WTC11 (cell line): ENCODE results near the gene P3H2. TPM values are rescaled to one million over a fixed set of nuclear protein-coding genes. Genes with fewer than 3 reads are reported as not detected.

Experiments
- ATAC-seq: fragments of 200-7000 bp; cut with Tn5 transposase; 2 replicates; pipeline ENCODE4 v1.10.0; 2021; ENCODE audit warnings: mild to moderate bottlenecking, moderate library complexity
- CTCF ChIA-PET: fragments of 300-600 bp; sonication (Branson Sonifier 250); formaldehyde crosslinking; loops from one replicate; lab custom pipeline; 2021; ENCODE audit warnings: antibody characterized with exemption; lab: Charles Lee
- POLR2A ChIA-PET: fragments of 350-600 bp; sonication (Branson Sonifier 250); formaldehyde crosslinking; loops from one replicate; lab custom pipeline; 2021; ENCODE audit warnings: antibody characterized with exemption; lab: Charles Lee
- DNase-seq: peaks from one replicate; pipeline ENCODE4 v3.0.0; 2021; ENCODE audit warnings: low spot score
- H3K27ac Mint-ChIP-seq: 2 replicates; pipeline ENCODE4 v1.8.0; 2021; ENCODE audit warnings: mixed read lengths
- H3K27me3 Mint-ChIP-seq: 2 replicates; pipeline ENCODE4 v1.8.0; 2021; ENCODE audit warnings: low read depth, mild to moderate bottlenecking, moderate library complexity, mixed read lengths
- H3K36me3 Mint-ChIP-seq: 2 replicates; pipeline ENCODE4 v1.8.0; 2021; ENCODE audit warnings: mixed read lengths
- H3K4me1 Mint-ChIP-seq: 2 replicates; pipeline ENCODE4 v1.8.0; 2022; ENCODE audit warnings: mixed read lengths
- H3K4me3 Mint-ChIP-seq: 2 replicates; pipeline ENCODE4 v1.8.0; 2021; ENCODE audit warnings: mild to moderate bottlenecking, moderate library complexity, mixed read lengths
- H3K9me3 Mint-ChIP-seq: 2 replicates; pipeline ENCODE4 v1.8.0; 2021; ENCODE audit warnings: mixed read lengths
- CREM ChIP-seq: sonication (generic); formaldehyde crosslinking; IDR thresholded peaks from 2 replicates; pipeline ENCODE4 v1.8.1; 2022; ENCODE audit warnings: mild to moderate bottlenecking, missing genetic modification reagents, moderate library complexity
- FOXJ3 ChIP-seq: sonication (generic); formaldehyde crosslinking; IDR thresholded peaks from 2 replicates; pipeline ENCODE4 v1.9.0; 2021; ENCODE audit warnings: missing genetic modification reagents, mild to moderate bottlenecking, borderline replicate concordance
- GABPB1 ChIP-seq: sonication (generic); formaldehyde crosslinking; IDR thresholded peaks from 2 replicates; pipeline ENCODE4 v1.8.1; 2023; ENCODE audit warnings: mild to moderate bottlenecking, missing genetic modification reagents
- GRHL2 ChIP-seq: fragments of 250-450 bp; sonication (Bioruptor Pico); IDR thresholded peaks from 2 replicates; pipeline ENCODE4 v1.8.0; 2022; ENCODE audit warnings: mild to moderate bottlenecking, moderate library complexity; ENCODE audit not compliant: insufficient replicate concordance, severe bottlenecking
- IRF2 ChIP-seq: sonication (generic); formaldehyde crosslinking; IDR thresholded peaks from 2 replicates; pipeline ENCODE4 v1.8.0; 2022; ENCODE audit warnings: low read depth, missing genetic modification reagents, borderline replicate concordance
- MXD4 ChIP-seq: fragments of 250-450 bp; sonication (Bioruptor Pico); IDR thresholded peaks from 2 replicates; pipeline ENCODE4 v1.8.0; 2021; ENCODE audit warnings: mild to moderate bottlenecking, moderate library complexity, borderline replicate concordance
- NFE2L1 ChIP-seq: sonication (generic); formaldehyde crosslinking; IDR thresholded peaks from 2 replicates; pipeline ENCODE4 v1.8.1; 2023; ENCODE audit warnings: missing genetic modification reagents
- NFYB ChIP-seq: sonication (generic); formaldehyde crosslinking; conservative IDR thresholded peaks from 2 replicates; pipeline ENCODE4 v1.8.0; 2022; ENCODE audit warnings: low read depth, missing genetic modification reagents
- PRRX2 ChIP-seq: fragments of 250-450 bp; sonication (Bioruptor Pico); IDR thresholded peaks from 2 replicates; pipeline ENCODE4 v1.8.0; 2021; ENCODE audit warnings: mild to moderate bottlenecking
- SMAD3 ChIP-seq: sonication (generic); formaldehyde crosslinking; IDR thresholded peaks from 2 replicates; pipeline ENCODE4 v1.8.0; 2022; ENCODE audit warnings: missing genetic modification reagents, mild to moderate bottlenecking, borderline replicate concordance
- SMAD4 ChIP-seq: sonication (generic); formaldehyde crosslinking; IDR thresholded peaks from 2 replicates; pipeline ENCODE4 v1.8.0; 2022; ENCODE audit warnings: mild to moderate bottlenecking, missing genetic modification reagents
- USF1 ChIP-seq: sonication (generic); formaldehyde crosslinking; IDR thresholded peaks from 2 replicates; pipeline ENCODE4 v1.8.0; 2022; ENCODE audit warnings: mild to moderate bottlenecking, missing genetic modification reagents
- ZNF263 ChIP-seq: sonication (generic); formaldehyde crosslinking; IDR thresholded peaks from 2 replicates; pipeline ENCODE4 v1.8.1; 2022; ENCODE audit warnings: low read depth, mild to moderate bottlenecking, moderate library complexity, missing genetic modification reagents
- ZSCAN18 ChIP-seq: fragments of 250-450 bp; sonication (Bioruptor Pico); IDR thresholded peaks from 2 replicates; pipeline ENCODE4 v2.1.2; 2022; ENCODE audit warnings: mild to moderate bottlenecking, moderate library complexity
- total RNA-seq: library from RNA; stranded (reverse); gene quantifications from 3 replicates; pipeline ENCODE4 v1.2.3, GENCODE V29; 2021
- TF ChIP-seq, protein P1 (sequence below): sonication (generic); formaldehyde crosslinking; IDR thresholded peaks from 2 replicates; pipeline ENCODE4 v1.8.1; 2022; ENCODE audit warnings: mild to moderate bottlenecking, missing genetic modification reagents, moderate library complexity, borderline replicate concordance
- TF ChIP-seq, protein P2 (sequence below): sonication (generic); formaldehyde crosslinking; IDR thresholded peaks from 2 replicates; pipeline ENCODE4 v1.8.0; 2023; ENCODE audit warnings: missing genetic modification reagents, mild to moderate bottlenecking, borderline replicate concordance

P3H2 gene
- total RNA-seq, 1 experiment from 2014 or later: 29.4 TPM

DNA sequence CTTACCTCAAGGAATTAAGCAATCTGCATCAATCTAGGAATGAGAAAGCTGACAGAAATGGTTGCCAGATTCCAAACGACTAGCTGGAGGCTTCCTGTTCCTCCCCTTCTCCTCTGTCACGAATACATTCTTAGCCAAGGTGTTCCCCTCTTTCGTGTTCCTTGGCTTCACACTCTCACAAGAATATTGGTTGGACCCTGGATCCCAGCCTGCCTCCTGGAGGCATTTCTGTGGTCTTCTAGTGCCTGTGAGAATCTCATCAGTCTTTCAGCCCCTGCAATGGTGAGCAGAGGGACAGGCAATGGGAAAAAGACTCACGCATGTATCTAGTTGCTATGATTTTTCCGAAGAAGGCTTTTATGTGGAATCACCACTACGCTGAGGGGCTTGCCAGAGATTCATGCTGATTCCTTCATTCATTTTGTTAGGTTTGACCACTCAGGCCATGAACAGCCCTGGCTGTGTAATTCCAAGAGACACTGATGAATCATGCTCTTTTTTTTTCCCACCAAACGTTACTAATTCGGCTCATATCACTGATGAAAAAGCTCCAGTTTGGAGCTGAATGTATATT, 1.6 kb upstream of the P3H2 start:
- no peak overlapping the region for H3K4me3 Mint-ChIP-seq
- POLR2A ChIA-PET: no interaction called here
- no peak for DNase-seq
- TF ChIP-seq, protein P1, sequence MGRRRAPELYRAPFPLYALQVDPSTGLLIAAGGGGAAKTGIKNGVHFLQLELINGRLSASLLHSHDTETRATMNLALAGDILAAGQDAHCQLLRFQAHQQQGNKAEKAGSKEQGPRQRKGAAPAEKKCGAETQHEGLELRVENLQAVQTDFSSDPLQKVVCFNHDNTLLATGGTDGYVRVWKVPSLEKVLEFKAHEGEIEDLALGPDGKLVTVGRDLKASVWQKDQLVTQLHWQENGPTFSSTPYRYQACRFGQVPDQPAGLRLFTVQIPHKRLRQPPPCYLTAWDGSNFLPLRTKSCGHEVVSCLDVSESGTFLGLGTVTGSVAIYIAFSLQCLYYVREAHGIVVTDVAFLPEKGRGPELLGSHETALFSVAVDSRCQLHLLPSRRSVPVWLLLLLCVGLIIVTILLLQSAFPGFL (CRISPR knock-in tag): no peak
- TF ChIP-seq MXD4 (CRISPR knock-in tag): no peak
- TF ChIP-seq, protein P2, sequence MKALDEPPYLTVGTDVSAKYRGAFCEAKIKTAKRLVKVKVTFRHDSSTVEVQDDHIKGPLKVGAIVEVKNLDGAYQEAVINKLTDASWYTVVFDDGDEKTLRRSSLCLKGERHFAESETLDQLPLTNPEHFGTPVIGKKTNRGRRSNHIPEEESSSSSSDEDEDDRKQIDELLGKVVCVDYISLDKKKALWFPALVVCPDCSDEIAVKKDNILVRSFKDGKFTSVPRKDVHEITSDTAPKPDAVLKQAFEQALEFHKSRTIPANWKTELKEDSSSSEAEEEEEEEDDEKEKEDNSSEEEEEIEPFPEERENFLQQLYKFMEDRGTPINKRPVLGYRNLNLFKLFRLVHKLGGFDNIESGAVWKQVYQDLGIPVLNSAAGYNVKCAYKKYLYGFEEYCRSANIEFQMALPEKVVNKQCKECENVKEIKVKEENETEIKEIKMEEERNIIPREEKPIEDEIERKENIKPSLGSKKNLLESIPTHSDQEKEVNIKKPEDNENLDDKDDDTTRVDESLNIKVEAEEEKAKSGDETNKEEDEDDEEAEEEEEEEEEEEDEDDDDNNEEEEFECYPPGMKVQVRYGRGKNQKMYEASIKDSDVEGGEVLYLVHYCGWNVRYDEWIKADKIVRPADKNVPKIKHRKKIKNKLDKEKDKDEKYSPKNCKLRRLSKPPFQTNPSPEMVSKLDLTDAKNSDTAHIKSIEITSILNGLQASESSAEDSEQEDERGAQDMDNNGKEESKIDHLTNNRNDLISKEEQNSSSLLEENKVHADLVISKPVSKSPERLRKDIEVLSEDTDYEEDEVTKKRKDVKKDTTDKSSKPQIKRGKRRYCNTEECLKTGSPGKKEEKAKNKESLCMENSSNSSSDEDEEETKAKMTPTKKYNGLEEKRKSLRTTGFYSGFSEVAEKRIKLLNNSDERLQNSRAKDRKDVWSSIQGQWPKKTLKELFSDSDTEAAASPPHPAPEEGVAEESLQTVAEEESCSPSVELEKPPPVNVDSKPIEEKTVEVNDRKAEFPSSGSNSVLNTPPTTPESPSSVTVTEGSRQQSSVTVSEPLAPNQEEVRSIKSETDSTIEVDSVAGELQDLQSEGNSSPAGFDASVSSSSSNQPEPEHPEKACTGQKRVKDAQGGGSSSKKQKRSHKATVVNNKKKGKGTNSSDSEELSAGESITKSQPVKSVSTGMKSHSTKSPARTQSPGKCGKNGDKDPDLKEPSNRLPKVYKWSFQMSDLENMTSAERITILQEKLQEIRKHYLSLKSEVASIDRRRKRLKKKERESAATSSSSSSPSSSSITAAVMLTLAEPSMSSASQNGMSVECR (CRISPR knock-in tag): no peak
- TF ChIP-seq GABPB1 (CRISPR knock-in tag): no peak
- TF ChIP-seq CREM (CRISPR knock-in tag): no peak
- no peak for TF ChIP-seq ZNF263 (CRISPR knock-in tag)
- no peak for TF ChIP-seq FOXJ3
- TF ChIP-seq USF1 (CRISPR knock-in tag): no peak
- TF ChIP-seq PRRX2 (CRISPR knock-in tag): no peak
- TF ChIP-seq, all 79 proteins: peak for 0
- H3K27me3 Mint-ChIP-seq: peaks cover 26% of the 10 kb centered on the region
- peaks cover 44% of the 10 kb centered on the region for H3K4me1 Mint-ChIP-seq
- ATAC-seq: no peak
- peaks cover 6% of the 10 kb centered on the region for H3K36me3 Mint-ChIP-seq
- no peak overlapping the region for H3K27ac Mint-ChIP-seq
- CTCF ChIA-PET: interaction anchor here (0.6 to 2.8 kb wide), 4 partner anchors 11 to 161 kb away, joined by 3 to 16 read pairs (median 3); no protein-coding TSS in a partner anchor
- no peaks in the 10 kb centered on the region for H3K9me3 Mint-ChIP-seq

DNA sequence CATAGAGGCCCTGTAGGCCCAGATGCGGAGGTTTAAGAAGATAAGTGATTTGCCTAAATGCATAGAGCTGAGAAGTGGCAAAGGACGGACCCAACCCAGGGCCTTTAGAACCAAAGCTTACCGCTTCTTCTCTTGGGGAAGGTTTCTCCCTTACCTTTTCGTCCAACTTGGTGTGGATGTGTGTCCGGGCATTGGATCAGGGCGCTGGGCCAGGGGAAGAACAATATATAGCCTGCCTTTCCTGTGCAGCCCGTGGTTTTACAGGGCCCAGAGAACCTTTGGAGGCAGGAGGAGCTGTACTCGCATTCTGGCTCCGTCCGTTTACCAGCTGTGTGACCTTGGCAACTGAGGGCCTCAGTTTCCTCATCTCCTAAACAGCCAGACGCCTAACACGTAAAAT, 686 bp upstream of the P3H2 start:
- Mint-ChIP-seq H3K36me3 (peaks cover 6% of the 10 kb centered on the region), H3K4me1 (peaks cover 53% of the 10 kb centered on the region), H3K27ac (no peak overlapping the region), H3K9me3 (no peaks in the 10 kb centered on the region), H3K4me3 (no peak overlapping the region), H3K27me3 (peaks cover 26% of the 10 kb centered on the region)
- no peak for ATAC-seq
- TF ChIP-seq NFYB (CRISPR knock-in tag) (no peak), ZSCAN18 (CRISPR knock-in tag) (no peak), SMAD3 (CRISPR knock-in tag) (no peak)
- no peak for DNase-seq
- ChIA-PET CTCF (interaction anchor here (0.6 to 2.8 kb wide), 22 partner anchors 9 to 201 kb away, joined by 3 to 23 read pairs (median 4); partner anchors contain the start of gene CLDN1), POLR2A (interaction anchor here (1.0 to 1.3 kb wide), 4 partner anchors 9 to 160 kb away, joined by 3 to 4 read pairs (median 4); no protein-coding TSS in a partner anchor)

- ATAC-seq (no peak), DNase-seq (no peak)
- Mint-ChIP-seq H3K4me3 (peak overlapping the region; percentile 59), H3K9me3 (no peaks in the 10 kb centered on the region), H3K4me1 (peaks cover 56% of the 10 kb centered on the region), H3K27ac (no peak overlapping the region), H3K36me3 (peaks cover 6% of the 10 kb centered on the region), H3K27me3 (peaks cover 26% of the 10 kb centered on the region)
- TF ChIP-seq IRF2: no peak
- no peak for TF ChIP-seq SMAD4
- no peak for TF ChIP-seq GRHL2
- no peak for TF ChIP-seq FOXJ3
- no peak for TF ChIP-seq NFE2L1 (CRISPR knock-in tag)
- POLR2A ChIA-PET: interaction anchor here (0.9 to 1.3 kb wide), 5 partner anchors 9 to 160 kb away, joined by 3 to 4 read pairs (median 3); no protein-coding TSS in a partner anchor
- CTCF ChIA-PET: interaction anchor here (0.6 to 2.8 kb wide), 24 partner anchors 9 to 393 kb away, joined by 3 to 23 read pairs (median 4); partner anchors contain the start of genes CLDN1 and IL1RAP
These were observed 322 bp upstream of the P3H2 start for GRCh38 chr3:190121061-190121377.
